ENCODE measurements around the gene ENTPD8.

ENTPD8 gene

GRCh38 chr9:137447722-137448601 lies 6.8 kb upstream of the ENTPD8 start:
- DNase-seq, result peak in 22 of 51 donors; percentile 20 to 69 (median 44)

- peak in 7 of 51 donors; percentile 14 to 49 (median 30) for DNase-seq
These were observed 5.8 kb upstream of the ENTPD8 start for GRCh38 chr9:137446851-137447471.

GRCh38 chr9:137445930-137446431 lies 4.8 kb upstream of the ENTPD8 start:
- DNase-seq, result no peak

GRCh38 chr9:137445275-137445807 lies 4.2 kb upstream of the ENTPD8 start:
- DNase-seq, result peak in 39 of 51 donors; percentile 11 to 83 (median 48)

GRCh38 chr9:137444106-137444790 lies 3.1 kb upstream of the ENTPD8 start:
- DNase-seq, result no peak

- DNase-seq, result no peak
These were observed 771 bp upstream of the ENTPD8 start for GRCh38 chr9:137441935-137442321.

GRCh38 chr9:137439158-137439714 lies 1.9 kb downstream of the ENTPD8 start:
- no peak for DNase-seq

GRCh38 chr9:137438591-137439157 lies 2.5 kb downstream of the ENTPD8 start:
- no peak for DNase-seq

GRCh38 chr9:137437691-137438590 lies 3.2 kb downstream of the ENTPD8 start:
- DNase-seq, result no peak

- DNase-seq, result no peak
These were observed 4.2 kb downstream of the ENTPD8 start for GRCh38 chr9:137436761-137437600.

GRCh38 chr9:137435980-137436760 lies 5.0 kb downstream of the ENTPD8 start:
- DNase-seq, result no peak

GRCh38 chr9:137435381-137435891 lies 5.7 kb downstream of the ENTPD8 start:
- no peak for DNase-seq

GRCh38 chr9:137434498-137435380 lies 6.4 kb downstream of the ENTPD8 start:
- DNase-seq, result no peak

- no peak for DNase-seq
These were observed 7.2 kb downstream of the ENTPD8 start for GRCh38 chr9:137433916-137434431.

GRCh38 chr9:137433349-137433915 lies 7.7 kb downstream of the ENTPD8 start:
- DNase-seq, result no peak

- DNase-seq, result no peak
These were observed 8.3 kb downstream of the ENTPD8 start for GRCh38 chr9:137432687-137433348.
